ENCODE measurements around the gene TRMT10A.

DNA sequence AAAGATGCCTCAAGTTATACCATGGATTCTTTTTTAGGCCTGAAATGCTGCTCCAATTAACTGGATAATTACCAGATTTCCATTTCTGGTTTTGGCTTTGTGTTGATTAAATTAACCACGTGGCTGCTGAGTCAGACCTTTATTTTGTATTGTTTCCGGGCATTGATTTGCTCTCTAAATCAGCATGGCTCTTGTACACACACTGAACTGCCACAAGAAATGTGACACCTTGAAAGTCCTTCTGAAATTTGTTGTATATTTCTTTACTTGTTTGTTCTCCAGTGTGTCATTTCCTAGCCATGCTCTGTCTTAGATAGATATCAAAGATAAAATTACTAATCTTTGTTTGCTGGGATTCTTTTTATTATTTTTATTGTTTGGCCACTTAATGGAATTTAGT lies 22.5 kb upstream of the TRMT10A start:
- TF ChIP-seq, protein P1, sequence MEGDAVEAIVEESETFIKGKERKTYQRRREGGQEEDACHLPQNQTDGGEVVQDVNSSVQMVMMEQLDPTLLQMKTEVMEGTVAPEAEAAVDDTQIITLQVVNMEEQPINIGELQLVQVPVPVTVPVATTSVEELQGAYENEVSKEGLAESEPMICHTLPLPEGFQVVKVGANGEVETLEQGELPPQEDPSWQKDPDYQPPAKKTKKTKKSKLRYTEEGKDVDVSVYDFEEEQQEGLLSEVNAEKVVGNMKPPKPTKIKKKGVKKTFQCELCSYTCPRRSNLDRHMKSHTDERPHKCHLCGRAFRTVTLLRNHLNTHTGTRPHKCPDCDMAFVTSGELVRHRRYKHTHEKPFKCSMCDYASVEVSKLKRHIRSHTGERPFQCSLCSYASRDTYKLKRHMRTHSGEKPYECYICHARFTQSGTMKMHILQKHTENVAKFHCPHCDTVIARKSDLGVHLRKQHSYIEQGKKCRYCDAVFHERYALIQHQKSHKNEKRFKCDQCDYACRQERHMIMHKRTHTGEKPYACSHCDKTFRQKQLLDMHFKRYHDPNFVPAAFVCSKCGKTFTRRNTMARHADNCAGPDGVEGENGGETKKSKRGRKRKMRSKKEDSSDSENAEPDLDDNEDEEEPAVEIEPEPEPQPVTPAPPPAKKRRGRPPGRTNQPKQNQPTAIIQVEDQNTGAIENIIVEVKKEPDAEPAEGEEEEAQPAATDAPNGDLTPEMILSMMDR (IDR thresholded peaks at IDR 0.05 in 8 of 11, conservative IDR thresholded peaks at IDR 0.05 in 3 of 11): no peak
- TF ChIP-seq POLR2A (IDR thresholded peaks at IDR 0.05) (no peak), POLR2AphosphoS5 (IDR thresholded peaks at IDR 0.05) (no peak)
